Neuronal stem cell (in vitro differentiated cells): ENCODE measurements around the gene TMEM181.

Experiments used
- DNase-seq: peaks from one replicate; pipeline ENCODE4 v3.0.0-alpha.2; 2013; ENCODE audit warnings: low spot score
- H2AFZ ChIP-seq: one replicate; pipeline ENCODE4 v1.6.1; 2013; ENCODE audit warnings: mild to moderate bottlenecking, low read length, inconsistent platforms
- H2AK5ac ChIP-seq: 2 replicates; pipeline ENCODE4 v1.6.1; 2013; ENCODE audit warnings: low read depth, mild to moderate bottlenecking, inconsistent platforms, low read length, moderate library complexity, mixed read lengths
- H2BK120ac ChIP-seq: 2 replicates; pipeline ENCODE4 v1.6.1; 2013; ENCODE audit warnings: low read depth, mild to moderate bottlenecking, inconsistent platforms, low read length, moderate library complexity, mixed read lengths
- H2BK12ac ChIP-seq: one replicate; pipeline ENCODE4 v1.6.1; 2013; ENCODE audit warnings: low read length, inconsistent platforms
- H2BK15ac ChIP-seq: 2 replicates; pipeline ENCODE4 v1.6.1; 2013; ENCODE audit warnings: mild to moderate bottlenecking, low read length, inconsistent platforms, mixed read lengths
- H2BK5ac ChIP-seq: one replicate; pipeline ENCODE4 v1.6.1; 2013; ENCODE audit warnings: inconsistent platforms, mild to moderate bottlenecking, low read length, moderate library complexity
- H3K14ac ChIP-seq: one replicate; pipeline ENCODE4 v1.6.1; 2013; ENCODE audit warnings: low read length, inconsistent platforms
- H3K18ac ChIP-seq: 2 replicates; pipeline ENCODE4 v1.6.1; 2013; ENCODE audit warnings: low read length, inconsistent platforms
- H3K23ac ChIP-seq: 2 replicates; pipeline ENCODE4 v1.6.1; 2013; ENCODE audit warnings: low read depth, mild to moderate bottlenecking, mixed read lengths, low read length, inconsistent platforms; ENCODE audit not compliant: poor library complexity
- H3K27ac ChIP-seq: replicated peaks from 3 replicates; pipeline ENCODE4 v1.5.1; 2013; ENCODE audit warnings: low read length, inconsistent platforms
- H3K27me3 ChIP-seq, 3 experiments: 2 replicates each; pipeline ENCODE4 v1.6.1; 2013; ENCODE audit warnings: low read length in 3 of 3, mild to moderate bottlenecking in 2 of 3, inconsistent platforms in 1 of 3, low read depth in 1 of 3, mixed read lengths in 1 of 3, moderate library complexity in 1 of 3; ENCODE audit not compliant: control insufficient read depth in 3 of 3, insufficient read depth in 3 of 3
- H3K36me3 ChIP-seq, 2 donors: replicated peaks in 1 of 2; 2 replicates each; pipeline ENCODE4 v1.6.1; 2013; ENCODE audit warnings: low read length in 2 of 2; ENCODE audit not compliant: control insufficient read depth in 2 of 2, insufficient read depth in 2 of 2
- H3K4ac ChIP-seq: 2 replicates; pipeline ENCODE4 v1.6.1; 2013; ENCODE audit warnings: inconsistent platforms, mild to moderate bottlenecking, low read length, moderate library complexity
- H3K4me1 ChIP-seq, 2 donors: 1 replicate in 1 of 2; 2 replicates in 1 of 2; pipeline ENCODE4 v1.6.1; 2013; ENCODE audit warnings: low read length in 2 of 2, low read depth in 1 of 2; ENCODE audit not compliant: control insufficient read depth in 2 of 2, insufficient read depth in 1 of 2
- H3K4me2 ChIP-seq: one replicate; pipeline ENCODE4 v1.6.1; 2013; ENCODE audit warnings: mild to moderate bottlenecking, low read length, inconsistent platforms; ENCODE audit not compliant: insufficient read depth, poor library complexity, severe bottlenecking
- H3K4me3 ChIP-seq, 2 donors: 2 replicates each; pipeline ENCODE4 v1.5.1; 2013; ENCODE audit warnings: low read length in 2 of 2, mild to moderate bottlenecking in 2 of 2, inconsistent platforms in 1 of 2, moderate library complexity in 1 of 2
- H3K79me1 ChIP-seq: one replicate; pipeline ENCODE4 v1.6.1; 2013; ENCODE audit warnings: low read depth, mild to moderate bottlenecking, inconsistent platforms, low read length, moderate library complexity
- H3K9ac ChIP-seq: one replicate; pipeline ENCODE4 v1.6.1; 2013; ENCODE audit warnings: mild to moderate bottlenecking, low read depth, low read length, inconsistent platforms; ENCODE audit not compliant: poor library complexity
- H3K9me3 ChIP-seq, 2 donors: replicated peaks in 1 of 2; 2 replicates each; pipeline versions ENCODE3 to v1.6.1; 2013; ENCODE audit warnings: low read length in 2 of 2, mild to moderate bottlenecking in 2 of 2, inconsistent platforms in 1 of 2, low read depth in 1 of 2, mixed read lengths in 1 of 2, moderate library complexity in 1 of 2; ENCODE audit not compliant: control insufficient read depth in 2 of 2, insufficient read depth in 1 of 2
- H4K8ac ChIP-seq: one replicate; pipeline ENCODE4 v1.6.1; 2013; ENCODE audit warnings: low read depth, mild to moderate bottlenecking, inconsistent platforms, low read length, moderate library complexity
- H4K91ac ChIP-seq: one replicate; pipeline ENCODE4 v1.6.1; 2013; ENCODE audit warnings: low read length, low read depth, mild to moderate bottlenecking, inconsistent platforms; ENCODE audit not compliant: poor library complexity
- WGBS, 2 donors: extraction: QIAGEN DNeasy Blood & Tissue Kit; methylation state at CpG; one replicate each; pipeline ENCODE4 v1.1.7; 2013; ENCODE audit warnings: missing lambda C conversion rate in 2 of 2, mixed read lengths in 1 of 2; ENCODE audit not compliant: insufficient read length in 2 of 2, insufficient replicate concordance in 1 of 2; ENCODE audit errors: extremely low coverage in 2 of 2; 5-methylcytosine and 5-hydroxymethylcytosine counted together

Gene TMEM181

GRCh38 chr6:158572653-158573541, 13.0 kb downstream of the TMEM181 start:
- Histone ChIP-seq H2AFZ (no peak overlapping the region), H4K91ac (no peak overlapping the region), H3K4ac (no peak overlapping the region), H3K4me2 (no peak overlapping the region), H3K23ac (no peak overlapping the region), H3K14ac (no peak overlapping the region), H2BK15ac (no peak overlapping the region), H3K27ac (no peak overlapping the region), H3K79me1 (peaks cover 14% of the 10 kb centered on the region), H3K9ac (no peak overlapping the region), H3K36me3 (peaks cover 2 to 39% of the 10 kb centered on the region in 2 donors), H2BK5ac (no peak overlapping the region), H2BK120ac (no peak overlapping the region), H3K18ac (no peak overlapping the region), H3K27me3 (no peaks in the 10 kb centered on the region), H3K9me3 (peaks cover 0 to 7% of the 10 kb centered on the region in 2 donors), H4K8ac (no peak overlapping the region), H3K4me1 (peaks cover 0 to 3% of the 10 kb centered on the region in 2 donors), H3K4me3 (no peak overlapping the region), H2BK12ac (no peak overlapping the region), H2AK5ac (no peak overlapping the region)
- DNase-seq: no peak
- WGBS, 2 donors: no CpG with 5 or more reads among the region's 28 CpGs

DNA sequence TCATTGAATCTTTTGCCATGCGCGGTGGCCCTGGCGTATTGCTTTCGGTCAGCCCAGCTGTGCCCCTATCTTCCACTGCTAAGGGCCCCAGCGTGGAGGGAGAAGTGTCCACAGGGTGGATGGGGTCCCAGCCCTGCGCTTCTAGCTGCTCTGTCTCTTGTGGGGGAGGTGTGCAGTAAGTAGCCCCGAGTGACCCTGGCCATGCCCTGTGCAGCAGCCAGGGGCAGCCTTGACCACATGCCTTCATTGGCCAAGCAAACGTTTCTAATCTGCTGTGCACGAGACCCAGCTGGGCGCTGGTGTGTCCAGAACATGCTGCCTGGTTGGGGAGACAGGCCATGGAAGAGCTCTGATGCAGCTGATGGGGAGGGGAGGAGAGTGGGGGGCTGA, 13.6 kb downstream of the TMEM181 start:
- Histone ChIP-seq H3K27ac (no peak overlapping the region), H3K36me3 (peaks cover 2 to 42% of the 10 kb centered on the region in 2 donors)

GRCh38 chr6:158574800-158575199, 14.9 kb downstream of the TMEM181 start:
- Histone ChIP-seq H3K27me3 (no peaks in the 10 kb centered on the region), H3K79me1 (peaks cover 13% of the 10 kb centered on the region), H3K4me3 (no peak overlapping the region), H4K91ac (no peak overlapping the region), H3K14ac (no peak overlapping the region), H2BK120ac (no peak overlapping the region), H3K4me2 (no peak overlapping the region), H3K23ac (no peak overlapping the region), H2AK5ac (no peak overlapping the region), H4K8ac (no peak overlapping the region), H2BK5ac (no peak overlapping the region), H3K4ac (no peak overlapping the region), H3K27ac (no peak overlapping the region), H3K9me3 (peaks cover 0 to 10% of the 10 kb centered on the region in 2 donors), H2BK12ac (no peak overlapping the region), H2BK15ac (no peak overlapping the region), H3K18ac (no peak overlapping the region), H2AFZ (no peak overlapping the region), H3K36me3 (peaks cover 2 to 43% of the 10 kb centered on the region in 2 donors), H3K4me1 (peaks cover 0 to 3% of the 10 kb centered on the region in 2 donors), H3K9ac (no peak overlapping the region)
- DNase-seq: no peak
- no CpG with 5 or more reads among the region's 3 CpGs for WGBS, 2 donors

More for the DNA sequence above, 13.6 kb downstream of the TMEM181 start:
- Histone ChIP-seq H3K18ac (no peak overlapping the region), H3K14ac (no peak overlapping the region), H3K4me2 (no peak overlapping the region), H2AK5ac (no peak overlapping the region), H3K27me3 (no peaks in the 10 kb centered on the region), H4K91ac (no peak overlapping the region), H2BK5ac (no peak overlapping the region), H3K4me3 (no peak overlapping the region), H2BK12ac (no peak overlapping the region), H3K79me1 (peaks cover 14% of the 10 kb centered on the region), H2BK15ac (no peak overlapping the region), H4K8ac (no peak overlapping the region), H3K9ac (no peak overlapping the region), H3K4me1 (peaks cover 0 to 3% of the 10 kb centered on the region in 2 donors), H2AFZ (no peak overlapping the region), H3K9me3 (peaks cover 0 to 10% of the 10 kb centered on the region in 2 donors), H3K4ac (no peak overlapping the region), H2BK120ac (no peak overlapping the region), H3K23ac (no peak overlapping the region)
- WGBS, 2 donors: no CpG with 5 or more reads among the region's 10 CpGs
- no peak for DNase-seq

GRCh38 chr6:158575550-158575949, 15.7 kb downstream of the TMEM181 start:
- Histone ChIP-seq H2BK5ac (no peak overlapping the region), H4K8ac (no peak overlapping the region), H2AFZ (no peak overlapping the region), H3K27ac (no peak overlapping the region), H3K23ac (no peak overlapping the region), H4K91ac (no peak overlapping the region), H3K18ac (no peak overlapping the region), H3K4ac (no peak overlapping the region), H3K4me2 (no peak overlapping the region), H3K4me3 (no peak overlapping the region), H2BK12ac (no peak overlapping the region), H3K9me3 (peaks cover 0 to 10% of the 10 kb centered on the region in 2 donors), H2AK5ac (no peak overlapping the region), H3K27me3 (no peaks in the 10 kb centered on the region), H2BK120ac (no peak overlapping the region), H3K36me3 (peaks cover 2 to 42% of the 10 kb centered on the region in 2 donors), H3K9ac (no peak overlapping the region), H3K14ac (no peak overlapping the region), H2BK15ac (no peak overlapping the region), H3K79me1 (peaks cover 10% of the 10 kb centered on the region), H3K4me1 (peaks cover 0 to 3% of the 10 kb centered on the region in 2 donors)
- no CpG with 5 or more reads among the region's 4 CpGs for WGBS, 2 donors
- DNase-seq: no peak
